ENCODE results near the gene GTF3C1. TPM values are rescaled to one million over a fixed set of nuclear protein-coding genes. Genes with fewer than 3 reads are reported as not detected.

The GTF3C1 gene
- total RNA-seq, 6 experiments from 2014 or later: 66.6 to 86.1 (median 80.3) TPM

GRCh38 chr16:27538528-27538927 is 11.2 kb downstream of the GTF3C1 start:
- no peaks in the 10 kb centered on the region for H3K27me3 Mint-ChIP-seq (ENCODE audit: insufficient read depth)
- no peak overlapping the region for H3K27ac Mint-ChIP-seq

GRCh38 chr16:27534256-27534655 is 15.5 kb downstream of the GTF3C1 start:
- no peaks in the 10 kb centered on the region for H3K9me3 Mint-ChIP-seq
- H3K27ac Mint-ChIP-seq: no peak overlapping the region
- TF ChIP-seq CTCF (IDR thresholded peaks at IDR 0.05): no peak
- peaks cover 4% of the 10 kb centered on the region; the same call in 1 of the 2 replicates for H3K27me3 Mint-ChIP-seq (ENCODE audit: insufficient read depth)
- peaks cover 75% of the 10 kb centered on the region for H3K36me3 Mint-ChIP-seq (ENCODE audit: low read depth)
- H3K4me1 Mint-ChIP-seq (ENCODE audit: low read depth): peaks cover 22% of the 10 kb centered on the region
- no peak overlapping the region for H3K4me3 Mint-ChIP-seq
- DNase-seq: no peak

More at GRCh38 chr16:27538528-27538927, 11.2 kb downstream of the GTF3C1 start:
- Mint-ChIP-seq H3K4me1 (ENCODE audit: low read depth) (no peaks in the 10 kb centered on the region; the same call in 1 of the 2 replicates), H3K9me3 (no peaks in the 10 kb centered on the region), H3K36me3 (ENCODE audit: low read depth) (peaks cover 66% of the 10 kb centered on the region), H3K4me3 (no peak overlapping the region)
- no peak for TF ChIP-seq CTCF (IDR thresholded peaks at IDR 0.05)
- no peak for DNase-seq

- Mint-ChIP-seq H3K27me3 (ENCODE audit: insufficient read depth) (peaks cover 6% of the 10 kb centered on the region; the same call in 1 of the 2 replicates), H3K9me3 (no peaks in the 10 kb centered on the region), H3K36me3 (ENCODE audit: low read depth) (peaks cover 77% of the 10 kb centered on the region), H3K4me1 (ENCODE audit: low read depth) (peaks cover 27% of the 10 kb centered on the region), H3K4me3 (no peak overlapping the region), H3K27ac (no peak overlapping the region)
- no peak for TF ChIP-seq CTCF (IDR thresholded peaks at IDR 0.05)
- no peak for DNase-seq
Measured at GRCh38 chr16:27531826-27532800, 17.6 kb downstream of the GTF3C1 start.

GRCh38 chr16:27531186-27531585 is 18.5 kb downstream of the GTF3C1 start:
- Mint-ChIP-seq H3K27ac (no peak overlapping the region), H3K4me3 (no peak overlapping the region), H3K27me3 (ENCODE audit: insufficient read depth) (peaks cover 6% of the 10 kb centered on the region), H3K9me3 (no peaks in the 10 kb centered on the region), H3K4me1 (ENCODE audit: low read depth) (peaks cover 27% of the 10 kb centered on the region), H3K36me3 (ENCODE audit: low read depth) (peaks cover 75% of the 10 kb centered on the region)
- TF ChIP-seq CTCF (IDR thresholded peaks at IDR 0.05): no peak
- DNase-seq: no peak

GRCh38 chr16:27529962-27530361 is 19.8 kb downstream of the GTF3C1 start:
- no peak for TF ChIP-seq CTCF (IDR thresholded peaks at IDR 0.05)
- peaks cover 6% of the 10 kb centered on the region for H3K27me3 Mint-ChIP-seq (ENCODE audit: insufficient read depth)
- H3K4me3 Mint-ChIP-seq: no peak overlapping the region
- peak; percentile 76 for DNase-seq
- peaks cover 75% of the 10 kb centered on the region for H3K36me3 Mint-ChIP-seq (ENCODE audit: low read depth)
- H3K27ac Mint-ChIP-seq: peak overlapping the region; percentile 74
- H3K4me1 Mint-ChIP-seq (ENCODE audit: low read depth): peaks cover 27% of the 10 kb centered on the region
- no peaks in the 10 kb centered on the region for H3K9me3 Mint-ChIP-seq
